GM12892 (cell line): Measurements from ENCODE around the gene GIMAP5.

Source experiments
- POLR2A ChIP-seq: IDR thresholded peaks from 2 replicates; pipeline ENCODE4 v1.6.1; 2011; ENCODE audit warnings: low read depth, low read length, control low read depth
- POLR2AphosphoS5 ChIP-seq: IDR thresholded peaks from 2 replicates; pipeline ENCODE4 v1.6.1; 2011; ENCODE audit warnings: low read depth, low read length, control low read depth
- TAF1 ChIP-seq: IDR thresholded peaks from 2 replicates; pipeline ENCODE4 v1.6.1; 2011; ENCODE audit warnings: low read depth, mild to moderate bottlenecking, control low read depth, low read length, borderline replicate concordance

GRCh38 chr7:150755473-150756099 is 18.4 kb downstream of the GIMAP5 start:
- TF ChIP-seq POLR2A: no peak
- no peak for TF ChIP-seq POLR2AphosphoS5
- TF ChIP-seq TAF1: no peak
